ENCODE results near the gene FBP2. TPM values are rescaled to one million over a fixed set of nuclear protein-coding genes. Genes with fewer than 3 reads are reported as not detected.

FBP2 gene
- total RNA-seq, 2 donors from 2014 or later: not detected

- DNase-seq: no peak
- Mint-ChIP-seq H3K4me3 (no peak overlapping the region), H3K27me3 (peaks cover 9% of the 10 kb centered on the region), H3K36me3 (ENCODE audit: low read depth) (peaks cover 5% of the 10 kb centered on the region), H3K4me1 (peaks cover 2% of the 10 kb centered on the region), H3K27ac (no peak overlapping the region)
- no peak for ATAC-seq
- no peaks in the 10 kb centered on the region for H3K9me3 ChIP-seq (ENCODE audit: control insufficient read depth, low read length, poor library complexity, severe bottlenecking)
Measured at GRCh38 chr9:94624629-94625028, 31.0 kb upstream of the FBP2 start.

- H3K4me3 Mint-ChIP-seq: no peak overlapping the region
- H3K27ac Mint-ChIP-seq: no peak overlapping the region
- H3K4me1 Mint-ChIP-seq: peaks cover 2% of the 10 kb centered on the region
- H3K27me3 Mint-ChIP-seq: peaks cover 11% of the 10 kb centered on the region
- H3K9me3 ChIP-seq (ENCODE audit: control insufficient read depth, low read length, poor library complexity, severe bottlenecking): no peaks in the 10 kb centered on the region
- ATAC-seq (no peak), DNase-seq (no peak)
- H3K36me3 Mint-ChIP-seq (ENCODE audit: low read depth): peaks cover 5% of the 10 kb centered on the region
Measured at GRCh38 chr9:94623253-94623652, 29.6 kb upstream of the FBP2 start.

DNA sequence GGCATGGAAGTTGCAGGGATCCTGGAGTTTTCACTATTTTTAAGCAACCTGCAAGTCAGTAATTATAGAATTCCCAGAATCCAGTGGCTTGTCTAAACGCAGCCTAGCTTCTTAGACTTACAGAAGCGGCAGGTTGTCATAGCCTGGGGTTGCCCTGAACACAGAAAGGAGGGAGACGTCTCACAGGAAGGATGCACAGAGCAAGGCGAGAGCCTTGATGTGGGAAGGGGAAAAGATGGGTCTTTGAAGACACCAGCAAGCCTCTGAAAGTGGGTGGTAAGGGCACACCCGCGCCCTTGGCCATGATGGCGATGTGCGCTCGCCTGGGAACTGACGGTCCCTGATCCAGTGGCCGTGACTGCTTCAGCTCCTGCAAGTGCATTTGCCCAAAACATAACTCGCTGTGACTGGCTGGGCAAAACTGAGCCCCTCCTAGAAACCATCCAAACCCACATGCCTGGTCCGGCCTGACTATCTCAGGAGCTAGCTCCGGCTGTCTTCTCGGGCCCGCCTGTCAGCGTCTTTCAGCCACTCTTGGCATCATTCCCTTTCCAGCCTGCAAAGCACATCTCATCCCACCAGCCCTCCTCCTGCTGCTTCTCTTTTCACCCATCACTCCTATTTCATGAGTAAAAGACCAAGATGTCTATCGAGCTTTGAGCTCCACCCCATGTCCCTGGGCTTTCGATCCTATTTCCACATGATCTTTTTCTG lies 28.6 kb upstream of the FBP2 start:
- no peak overlapping the region for H3K27ac Mint-ChIP-seq

GRCh38 chr9:94619026-94619425 lies 25.4 kb upstream of the FBP2 start:
- Mint-ChIP-seq H3K36me3 (ENCODE audit: low read depth) (peaks cover 7% of the 10 kb centered on the region), H3K27me3 (peaks cover 16% of the 10 kb centered on the region), H3K4me3 (no peak overlapping the region), H3K4me1 (peaks cover 2% of the 10 kb centered on the region), H3K27ac (no peak overlapping the region)
- H3K9me3 ChIP-seq (ENCODE audit: control insufficient read depth, low read length, poor library complexity, severe bottlenecking): no peaks in the 10 kb centered on the region
- no peak for ATAC-seq
- DNase-seq: no peak

More for the DNA sequence above, 28.6 kb upstream of the FBP2 start:
- peaks cover 7% of the 10 kb centered on the region for H3K36me3 Mint-ChIP-seq (ENCODE audit: low read depth)
- H3K4me1 Mint-ChIP-seq: peaks cover 2% of the 10 kb centered on the region
- H3K9me3 ChIP-seq (ENCODE audit: control insufficient read depth, low read length, poor library complexity, severe bottlenecking): no peaks in the 10 kb centered on the region
- H3K4me3 Mint-ChIP-seq: no peak overlapping the region
- ATAC-seq (peak; percentile 20), DNase-seq (no peak)
- peaks cover 16% of the 10 kb centered on the region for H3K27me3 Mint-ChIP-seq

DNA sequence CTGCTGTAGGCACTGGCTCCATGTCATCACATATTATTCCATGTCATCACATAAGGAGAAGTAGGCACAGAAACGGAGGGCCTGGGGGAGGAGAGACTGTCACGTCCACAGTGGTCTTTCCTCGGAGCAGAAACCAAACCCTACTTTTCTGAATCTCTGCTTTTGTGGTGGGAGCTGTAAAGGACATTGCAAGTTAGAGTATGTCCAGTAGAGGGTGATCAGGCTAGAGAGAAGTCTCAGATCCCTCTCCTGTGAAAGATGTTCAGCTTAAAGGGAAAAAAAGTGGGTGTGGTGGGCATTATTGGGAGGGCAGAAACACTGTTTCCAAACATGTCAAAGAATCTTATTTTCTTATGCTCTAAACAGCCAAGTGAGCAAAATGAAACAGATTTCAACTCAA lies 19.4 kb upstream of the FBP2 start:
- DNase-seq: no peak
- peaks cover 11% of the 10 kb centered on the region for H3K4me1 Mint-ChIP-seq
- no peak overlapping the region for H3K27ac Mint-ChIP-seq
- peaks cover 5% of the 10 kb centered on the region for H3K36me3 Mint-ChIP-seq (ENCODE audit: low read depth)
- no peak overlapping the region for H3K4me3 Mint-ChIP-seq
- peaks cover 16% of the 10 kb centered on the region for H3K27me3 Mint-ChIP-seq
- no peak for ATAC-seq
- H3K9me3 ChIP-seq (ENCODE audit: control insufficient read depth, low read length, poor library complexity, severe bottlenecking): no peaks in the 10 kb centered on the region

DNA sequence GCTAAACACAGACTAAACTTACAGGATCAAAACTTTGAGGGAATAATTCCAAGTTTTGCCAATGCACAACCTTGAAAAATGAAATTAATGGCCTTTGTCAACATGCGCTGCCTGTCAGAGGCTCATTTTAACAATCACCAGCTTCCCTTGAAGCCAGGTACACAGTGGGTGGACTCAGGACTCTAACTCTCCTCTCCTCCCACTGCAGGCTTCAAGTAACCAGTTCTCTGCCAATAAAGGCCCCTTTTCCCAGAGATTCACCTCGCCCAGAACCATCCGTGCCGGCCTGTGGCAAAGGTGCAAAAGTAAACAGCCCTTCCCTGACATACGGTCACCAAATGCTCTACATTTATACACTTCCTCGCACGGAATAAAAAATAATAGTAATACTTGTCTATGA lies 18.4 kb upstream of the FBP2 start:
- peaks cover 14% of the 10 kb centered on the region for H3K27me3 Mint-ChIP-seq
- peak overlapping the region; percentile 4 for H3K27ac Mint-ChIP-seq
- H3K4me3 Mint-ChIP-seq: no peak overlapping the region
- peaks cover 11% of the 10 kb centered on the region for H3K4me1 Mint-ChIP-seq
- no peaks in the 10 kb centered on the region for H3K9me3 ChIP-seq (ENCODE audit: control insufficient read depth, low read length, poor library complexity, severe bottlenecking)
- H3K36me3 Mint-ChIP-seq (ENCODE audit: low read depth): peaks cover 3% of the 10 kb centered on the region
- ATAC-seq: no peak
- no peak for DNase-seq

DNA sequence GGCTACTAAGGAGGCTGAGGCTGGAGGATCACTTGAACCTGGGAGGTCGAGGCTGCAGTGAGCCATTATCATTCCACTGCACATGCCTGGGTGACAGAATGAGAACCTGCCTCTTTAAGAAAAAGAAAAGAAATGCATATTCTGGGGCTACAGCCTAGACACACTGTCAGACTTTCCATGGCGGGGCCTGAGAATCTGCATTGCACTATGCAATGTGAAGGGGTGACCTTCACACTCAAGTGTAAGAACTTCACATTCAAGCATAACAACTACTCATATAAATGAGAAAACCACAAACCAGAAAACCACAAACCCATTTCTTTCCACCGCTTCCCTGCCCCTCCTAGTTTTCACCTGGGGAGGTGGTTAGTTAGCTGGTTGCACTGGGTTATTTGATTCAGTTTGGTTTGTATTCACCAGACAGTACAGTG lies 18.0 kb upstream of the FBP2 start:
- Mint-ChIP-seq H3K4me1 (peaks cover 11% of the 10 kb centered on the region), H3K36me3 (ENCODE audit: low read depth) (peaks cover 3% of the 10 kb centered on the region), H3K4me3 (no peak overlapping the region), H3K27ac (peak overlapping the region; percentile 4), H3K27me3 (peaks cover 18% of the 10 kb centered on the region)
- H3K9me3 ChIP-seq (ENCODE audit: control insufficient read depth, low read length, poor library complexity, severe bottlenecking): no peaks in the 10 kb centered on the region
- DNase-seq (no peak), ATAC-seq (no peak)

- Mint-ChIP-seq H3K27me3 (peaks cover 26% of the 10 kb centered on the region), H3K4me3 (no peak overlapping the region), H3K27ac (no peak overlapping the region), H3K4me1 (peaks cover 11% of the 10 kb centered on the region), H3K36me3 (ENCODE audit: low read depth) (peaks cover 3% of the 10 kb centered on the region)
- DNase-seq: no peak
- H3K9me3 ChIP-seq (ENCODE audit: control insufficient read depth, low read length, poor library complexity, severe bottlenecking): no peaks in the 10 kb centered on the region
- no peak for ATAC-seq
Measured at GRCh38 chr9:94610181-94610606, 16.6 kb upstream of the FBP2 start.

GRCh38 chr9:94607423-94607691 lies 13.7 kb upstream of the FBP2 start:
- no peak overlapping the region for H3K27ac Mint-ChIP-seq
- no peak overlapping the region for H3K4me3 Mint-ChIP-seq
- peaks cover 15% of the 10 kb centered on the region for H3K4me1 Mint-ChIP-seq
- ATAC-seq (no peak), DNase-seq (no peak)
- H3K36me3 Mint-ChIP-seq (ENCODE audit: low read depth): peaks cover 3% of the 10 kb centered on the region
- H3K27me3 Mint-ChIP-seq: peaks cover 26% of the 10 kb centered on the region
- no peaks in the 10 kb centered on the region for H3K9me3 ChIP-seq (ENCODE audit: control insufficient read depth, low read length, poor library complexity, severe bottlenecking)

DNA sequence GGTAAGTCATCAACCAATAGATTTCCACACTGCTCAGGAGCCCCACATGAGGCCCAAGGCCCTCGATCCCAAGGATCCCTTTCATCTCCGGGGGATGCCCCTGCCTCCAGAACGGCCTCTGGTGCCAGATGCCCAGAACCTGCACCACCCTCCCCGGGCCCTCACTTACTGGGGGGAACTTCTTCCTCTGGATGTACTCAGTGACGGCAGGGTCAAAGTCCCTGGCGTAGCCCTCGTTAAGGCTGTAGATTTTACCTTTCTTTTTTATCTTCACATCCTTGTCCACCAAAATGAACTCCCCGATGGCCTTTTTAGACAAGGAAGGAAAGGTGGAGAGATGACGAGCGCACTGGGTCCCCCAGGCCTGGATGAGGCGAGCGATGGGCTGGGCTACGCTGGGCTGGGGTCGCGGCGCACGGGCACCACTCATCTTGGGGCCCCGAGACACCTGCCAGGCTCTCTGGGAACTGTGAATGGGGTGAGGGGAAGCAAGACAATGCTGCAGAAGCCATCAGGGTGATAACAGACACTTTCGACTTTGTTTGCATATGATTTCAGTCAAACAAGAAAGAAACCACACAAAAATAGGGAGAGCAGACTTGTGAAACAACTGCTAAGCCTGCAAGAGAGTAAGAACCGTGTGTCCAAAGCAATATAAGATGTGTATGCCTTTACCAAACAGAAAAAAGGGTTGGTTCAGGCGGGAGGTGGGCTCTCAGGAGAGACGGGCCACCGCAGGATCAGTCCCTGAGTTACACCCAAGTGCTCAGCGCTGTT lies 13.2 kb upstream of the FBP2 start:
- Mint-ChIP-seq H3K27me3 (peaks cover 26% of the 10 kb centered on the region), H3K4me1 (peaks cover 12% of the 10 kb centered on the region), H3K36me3 (ENCODE audit: low read depth) (peaks cover 3% of the 10 kb centered on the region), H3K27ac (no peak overlapping the region), H3K4me3 (no peak overlapping the region)
- no peak for DNase-seq
- ATAC-seq: no peak
- H3K9me3 ChIP-seq (ENCODE audit: control insufficient read depth, low read length, poor library complexity, severe bottlenecking): no peaks in the 10 kb centered on the region

DNA sequence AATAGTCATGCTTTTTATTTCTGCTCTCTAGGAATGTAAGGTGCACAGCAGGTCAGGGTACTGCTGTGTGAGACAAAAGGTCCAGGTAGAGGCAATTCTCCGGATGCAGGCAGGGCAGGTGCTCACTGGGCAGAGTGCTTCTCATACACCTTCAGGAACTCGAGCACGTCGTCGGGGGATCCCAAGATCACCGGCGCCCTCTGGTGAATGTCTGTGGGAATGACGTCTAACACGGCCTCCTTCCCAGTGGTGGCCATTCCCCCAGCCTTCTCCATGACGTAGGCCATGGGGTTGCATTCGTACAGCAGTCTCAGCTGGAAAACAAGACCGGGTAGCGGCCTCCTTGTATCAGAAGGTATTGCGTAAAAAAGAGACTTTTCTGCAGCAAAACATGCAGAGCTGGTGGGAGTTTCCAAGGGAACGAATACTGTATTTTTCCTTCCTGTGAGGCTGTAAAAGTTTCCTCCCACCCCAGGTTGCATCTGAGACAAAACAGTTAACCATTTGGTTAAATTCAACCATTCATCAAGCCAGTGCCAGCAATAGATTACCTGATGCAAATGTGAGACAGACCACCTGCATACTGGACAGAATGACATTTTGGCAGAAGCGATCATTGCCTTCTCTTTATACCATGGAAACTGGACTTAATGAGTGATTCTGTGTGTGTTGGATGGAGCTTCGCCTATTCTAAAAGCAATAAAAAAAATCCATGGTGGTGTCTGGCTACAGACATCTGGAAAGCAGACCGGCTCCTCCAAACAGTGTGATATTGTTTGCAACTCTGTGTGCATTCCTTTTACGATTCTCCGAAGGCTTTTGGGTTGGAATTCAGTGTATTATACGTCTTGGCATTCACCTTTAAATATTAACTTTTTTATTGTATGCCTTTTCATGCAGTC lies 9.9 kb upstream of the FBP2 start:
- peaks cover 15% of the 10 kb centered on the region for H3K27me3 Mint-ChIP-seq
- H3K36me3 Mint-ChIP-seq (ENCODE audit: low read depth): no peaks in the 10 kb centered on the region
- H3K4me1 Mint-ChIP-seq: peaks cover 6% of the 10 kb centered on the region
- ATAC-seq: peak; percentile 90
- no peak overlapping the region for H3K27ac Mint-ChIP-seq
- H3K4me3 Mint-ChIP-seq: peak overlapping the region; percentile 41
- no peaks in the 10 kb centered on the region for H3K9me3 ChIP-seq (ENCODE audit: control insufficient read depth, low read length, poor library complexity, severe bottlenecking)
- DNase-seq: peak; percentile 22 to 57 (median 22)

DNA sequence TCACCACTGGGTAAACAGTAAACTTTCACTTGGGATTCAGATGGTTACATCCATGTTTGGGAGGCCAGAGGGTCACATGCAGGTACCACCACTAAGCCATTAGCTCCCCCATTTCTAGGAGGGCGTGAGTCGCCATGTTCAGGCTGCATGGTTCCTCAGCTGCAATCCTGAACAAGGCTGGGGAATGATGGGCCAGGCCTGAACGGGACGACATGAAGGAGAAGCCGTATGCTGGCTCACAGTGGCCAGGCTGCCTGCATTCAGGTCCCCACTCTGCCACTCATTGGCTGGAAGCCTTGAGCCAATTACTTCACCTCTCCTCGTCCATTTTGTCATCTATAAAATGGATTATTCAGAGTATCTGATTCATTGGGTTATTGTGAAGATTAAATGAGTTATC lies 9.0 kb upstream of the FBP2 start:
- no peaks in the 10 kb centered on the region for H3K9me3 ChIP-seq (ENCODE audit: control insufficient read depth, low read length, poor library complexity, severe bottlenecking)
- DNase-seq: no peak
- Mint-ChIP-seq H3K4me1 (peaks cover 6% of the 10 kb centered on the region), H3K36me3 (ENCODE audit: low read depth) (no peaks in the 10 kb centered on the region), H3K27ac (no peak overlapping the region), H3K27me3 (peaks cover 18% of the 10 kb centered on the region), H3K4me3 (peak overlapping the region; percentile 41)
- no peak for ATAC-seq

DNA sequence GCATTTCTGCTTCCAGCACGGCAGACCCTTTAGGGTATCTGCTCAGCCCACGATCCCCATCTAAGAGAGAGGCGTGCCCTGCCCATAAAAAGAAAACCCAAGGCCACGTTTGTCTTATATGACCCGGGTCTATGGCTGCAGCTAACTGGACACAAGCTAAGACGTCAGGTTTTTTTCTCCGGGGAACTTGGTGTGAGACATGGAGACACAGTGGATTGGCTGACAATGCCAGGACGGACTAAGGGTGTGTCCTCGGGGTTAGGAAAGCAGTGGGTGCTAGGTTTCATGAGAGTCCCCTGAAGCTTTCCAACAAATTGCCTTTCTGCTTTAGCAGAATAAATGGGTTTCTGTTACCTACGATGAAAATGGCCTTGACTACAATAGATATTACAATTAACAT lies 7.1 kb upstream of the FBP2 start:
- H3K4me1 Mint-ChIP-seq: peaks cover 6% of the 10 kb centered on the region
- ATAC-seq: no peak
- peaks cover 9% of the 10 kb centered on the region for H3K27me3 Mint-ChIP-seq

More for the DNA sequence above, 7.1 kb upstream of the FBP2 start:
- no peaks in the 10 kb centered on the region for H3K36me3 Mint-ChIP-seq (ENCODE audit: low read depth)
- DNase-seq: no peak
- no peaks in the 10 kb centered on the region for H3K9me3 ChIP-seq (ENCODE audit: control insufficient read depth, low read length, poor library complexity, severe bottlenecking)
- H3K27ac Mint-ChIP-seq: no peak overlapping the region
- no peak overlapping the region for H3K4me3 Mint-ChIP-seq

All from T-helper 17 cell (primary cell).